Measurements from ENCODE around the gene IMMP2L. TPM values are rescaled to one million over a fixed set of nuclear protein-coding genes. Genes with fewer than 3 reads are reported as not detected.

The IMMP2L gene
- total RNA-seq, 2 donors from 2014 or later: 7.3 to 7.7 TPM

- Histone ChIP-seq H3K4me3 (no peak overlapping the region), H3K4me1 (no peaks in the 10 kb centered on the region), H3K36me3 (no peaks in the 10 kb centered on the region), H3K27me3 (no peaks in the 10 kb centered on the region), H3K27ac (no peak overlapping the region), H3K9me3 (no peaks in the 10 kb centered on the region)
- DNase-seq (ENCODE audit: low spot score): no peak
- TF ChIP-seq CTCF (IDR thresholded peaks at IDR 0.05): no peak
These were observed 757.8 kb downstream of the IMMP2L start for GRCh38 chr7:110804501-110804900.

GRCh38 chr7:110803602-110804143 is 758.6 kb downstream of the IMMP2L start:
- Histone ChIP-seq H3K27ac (no peak overlapping the region), H3K9me3 (no peaks in the 10 kb centered on the region), H3K4me3 (no peak overlapping the region), H3K36me3 (no peaks in the 10 kb centered on the region), H3K4me1 (no peaks in the 10 kb centered on the region), H3K27me3 (no peaks in the 10 kb centered on the region)
- no peak for DNase-seq (ENCODE audit: low spot score)
- no peak for TF ChIP-seq CTCF (IDR thresholded peaks at IDR 0.05)

- no peak for TF ChIP-seq CTCF (IDR thresholded peaks at IDR 0.05)
- no peak for DNase-seq (ENCODE audit: low spot score)
These were observed 760.8 kb downstream of the IMMP2L start for GRCh38 chr7:110801502-110801901.

GRCh38 chr7:110800984-110801383 is 761.3 kb downstream of the IMMP2L start:
- TF ChIP-seq CTCF (IDR thresholded peaks at IDR 0.05): no peak
- Histone ChIP-seq H3K4me1 (no peaks in the 10 kb centered on the region), H3K27me3 (no peaks in the 10 kb centered on the region), H3K36me3 (no peaks in the 10 kb centered on the region), H3K27ac (no peak overlapping the region), H3K9me3 (no peaks in the 10 kb centered on the region), H3K4me3 (no peak overlapping the region)
- DNase-seq (ENCODE audit: low spot score): no peak

More at GRCh38 chr7:110801502-110801901, 760.8 kb downstream of the IMMP2L start:
- H3K4me1 ChIP-seq: no peaks in the 10 kb centered on the region
- H3K36me3 ChIP-seq: no peaks in the 10 kb centered on the region
- H3K4me3 ChIP-seq: no peak overlapping the region
- no peak overlapping the region for H3K27ac ChIP-seq
- H3K27me3 ChIP-seq: no peaks in the 10 kb centered on the region
- no peaks in the 10 kb centered on the region for H3K9me3 ChIP-seq

- H3K36me3 ChIP-seq: no peaks in the 10 kb centered on the region
- H3K27me3 ChIP-seq: no peaks in the 10 kb centered on the region
- TF ChIP-seq CTCF (IDR thresholded peaks at IDR 0.05): no peak
- H3K4me1 ChIP-seq: no peaks in the 10 kb centered on the region
- no peak for DNase-seq (ENCODE audit: low spot score)
- H3K9me3 ChIP-seq: no peaks in the 10 kb centered on the region
- H3K4me3 ChIP-seq: no peak overlapping the region
- H3K27ac ChIP-seq: no peak overlapping the region
These were observed 764.6 kb downstream of the IMMP2L start for GRCh38 chr7:110797656-110798055.

GRCh38 chr7:110790992-110791391 is 771.3 kb downstream of the IMMP2L start:
- Histone ChIP-seq H3K4me1 (peaks cover 0 to 9% of the 10 kb centered on the region in 2 donors), H3K27ac (no peak overlapping the region), H3K27me3 (no peaks in the 10 kb centered on the region), H3K36me3 (no peaks in the 10 kb centered on the region), H3K4me3 (no peak overlapping the region), H3K9me3 (no peaks in the 10 kb centered on the region)
- no peak for TF ChIP-seq CTCF (IDR thresholded peaks at IDR 0.05)
- no peak for DNase-seq (ENCODE audit: low spot score)

Data from right atrium auricular region (tissue), 2 donors.